ENCODE data around the gene ZFR2.
"Not testable (repeated sequence)": the region's sequence is repeated elsewhere in the genome, so short reads cannot be mapped to it uniquely, and the experiment has no call there.

Gene ZFR2

DNA sequence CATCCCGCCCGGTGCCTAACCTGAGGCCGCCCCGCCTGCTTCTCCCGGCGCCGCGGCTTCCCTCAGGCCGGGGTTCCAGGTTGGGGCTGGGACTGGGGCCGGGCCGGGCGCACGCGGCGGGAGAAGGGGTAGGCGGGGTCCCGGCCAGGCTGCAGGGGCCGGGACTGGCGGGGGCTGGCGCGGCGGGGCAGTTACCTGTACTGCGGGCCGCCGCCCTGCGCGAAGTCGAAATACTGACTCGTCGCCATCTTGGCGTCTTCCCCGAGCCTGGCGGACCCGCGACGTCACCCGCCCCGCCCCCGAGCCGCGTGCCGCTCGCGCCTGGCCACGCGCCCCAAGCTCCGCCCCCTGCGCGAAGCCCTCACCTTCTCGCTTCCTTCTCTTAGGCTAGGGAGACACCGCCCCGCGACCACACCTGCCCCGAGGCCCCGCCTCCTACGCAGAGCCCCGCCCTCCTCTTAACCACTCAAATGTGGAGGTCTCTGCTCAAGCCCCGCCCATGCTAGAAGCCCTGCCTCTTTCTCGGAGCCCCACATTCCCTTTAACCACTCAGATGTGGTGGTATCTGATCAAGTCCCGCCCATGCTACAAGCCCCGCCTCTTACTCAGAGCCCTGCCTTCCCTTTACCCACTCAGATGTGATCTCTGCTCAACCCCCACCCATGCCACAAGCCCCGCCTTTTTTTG, at the start of gene ZFR2:
Gene ZFR2, minus strand, starts transcription at position 269 of the 687 bp plus-strand sequence. Its CDS starts 21 bp downstream, at position 248.
- in situ Hi-C loops (cut with HindIII; ENCODE audit: low pct_ligation_motif_present, low pct_unique_long_range_greater_than_20kb, low sequenced_read_pairs): no loop called here
- no peak for DNase-seq

DNA sequence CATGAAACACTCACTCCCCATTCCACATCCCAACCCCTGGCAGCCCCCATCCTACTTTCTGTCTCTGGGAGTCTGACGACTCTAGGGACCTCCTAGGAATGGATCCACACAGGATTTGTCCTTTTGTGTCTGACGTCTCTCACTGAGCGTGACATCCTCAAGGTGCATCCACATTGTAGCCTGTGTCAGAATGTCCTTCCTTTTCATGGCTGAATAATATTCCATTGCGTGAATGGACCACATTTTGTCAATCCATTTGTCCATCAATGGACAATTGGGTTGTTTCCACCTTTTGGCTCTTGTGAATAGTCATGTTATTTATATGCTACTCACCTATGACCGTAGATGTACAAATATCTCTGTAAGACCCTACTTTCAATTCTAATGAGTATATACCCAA, 47.2 kb upstream of the ZFR2 start:
- no peak for DNase-seq
- in situ Hi-C loops (cut with HindIII; ENCODE audit: low pct_ligation_motif_present, low pct_unique_long_range_greater_than_20kb, low sequenced_read_pairs): no loop called here

DNA sequence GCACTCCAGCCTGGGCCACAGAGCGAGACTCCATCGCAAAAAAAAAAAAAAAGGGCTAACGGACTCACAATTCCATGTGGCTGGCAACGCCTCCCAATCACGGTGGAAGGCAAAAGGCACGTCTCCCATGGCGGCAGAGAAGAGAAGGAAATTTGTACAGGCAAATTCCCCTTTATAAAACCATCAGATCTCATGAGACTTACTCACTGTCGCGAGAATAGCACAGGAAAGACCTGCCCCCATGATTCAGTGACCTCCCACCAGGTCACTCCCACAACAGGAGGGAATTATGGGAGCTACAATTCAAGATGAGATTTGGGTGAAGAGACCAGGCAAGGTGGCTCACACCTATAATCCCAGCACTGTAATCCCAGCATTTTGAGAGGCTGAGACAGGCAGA, 45.4 kb upstream of the ZFR2 start:
- no peak for DNase-seq
- in situ Hi-C loops (cut with HindIII; ENCODE audit: low pct_ligation_motif_present, low pct_unique_long_range_greater_than_20kb, low sequenced_read_pairs): no loop called here

DNA sequence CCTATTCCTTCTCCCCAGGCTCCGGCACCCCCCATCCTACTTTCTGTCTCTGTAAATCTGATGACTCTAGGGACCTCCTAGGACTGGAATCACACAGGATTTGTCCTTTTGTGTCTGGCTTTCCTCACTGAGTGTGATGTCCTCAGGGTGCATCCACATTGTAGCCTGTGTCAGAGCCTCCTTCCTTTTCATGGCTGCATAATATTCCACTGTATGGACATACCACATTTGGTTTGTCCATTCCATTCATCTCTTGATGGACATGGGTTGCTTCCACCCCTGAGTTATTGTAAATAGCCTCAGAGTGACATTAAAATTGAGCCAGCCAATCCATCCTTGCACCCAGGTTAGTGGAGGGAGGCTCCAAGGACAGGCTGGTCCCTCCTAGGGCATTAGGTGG, 41.3 kb upstream of the ZFR2 start:
- no peak for DNase-seq
- in situ Hi-C loops (cut with HindIII; ENCODE audit: low pct_ligation_motif_present, low pct_unique_long_range_greater_than_20kb, low sequenced_read_pairs): no loop called here

DNA sequence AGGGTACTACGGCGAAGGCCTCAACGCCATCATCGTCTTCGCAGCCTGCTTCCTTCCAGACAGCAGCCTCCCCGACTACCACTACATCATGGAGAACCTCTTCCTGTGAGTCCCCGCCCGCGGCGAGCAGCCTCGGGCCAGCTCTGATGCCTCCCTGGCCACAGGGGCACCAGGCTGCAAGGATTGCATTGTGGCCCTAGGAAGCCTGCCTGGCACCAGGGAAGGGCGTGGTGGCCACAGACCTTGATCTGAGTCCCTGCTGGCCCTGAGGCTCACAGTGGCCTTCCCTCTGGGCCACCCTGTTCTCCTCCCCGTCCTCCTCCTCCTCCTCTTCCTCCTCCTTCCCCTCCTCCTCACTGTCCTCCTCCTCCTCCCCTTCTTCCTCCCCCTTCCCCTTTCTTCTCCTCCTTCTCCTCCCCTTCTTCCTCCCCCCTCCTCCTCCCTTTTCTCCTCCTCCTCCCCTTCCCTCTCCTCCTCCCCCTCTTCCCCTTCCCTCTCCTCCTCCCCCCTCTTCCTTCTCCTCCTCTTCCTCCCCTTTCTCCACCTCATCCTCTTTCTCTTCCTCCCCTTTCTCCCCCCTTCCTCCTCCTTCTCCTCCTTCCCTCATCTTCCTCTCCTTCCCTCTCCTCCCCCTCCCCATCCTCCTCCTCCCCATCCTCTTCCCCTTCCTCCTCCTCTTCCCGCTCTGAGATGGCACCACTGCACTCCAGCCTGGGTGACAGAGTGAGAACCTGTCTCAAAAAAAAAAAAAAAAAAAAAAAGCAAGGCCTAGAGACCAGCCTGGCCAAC, 39.6 kb upstream of the ZFR2 start:
- no peak for DNase-seq
- in situ Hi-C loops (cut with HindIII; ENCODE audit: low pct_ligation_motif_present, low pct_unique_long_range_greater_than_20kb, low sequenced_read_pairs): no loop called here

DNA sequence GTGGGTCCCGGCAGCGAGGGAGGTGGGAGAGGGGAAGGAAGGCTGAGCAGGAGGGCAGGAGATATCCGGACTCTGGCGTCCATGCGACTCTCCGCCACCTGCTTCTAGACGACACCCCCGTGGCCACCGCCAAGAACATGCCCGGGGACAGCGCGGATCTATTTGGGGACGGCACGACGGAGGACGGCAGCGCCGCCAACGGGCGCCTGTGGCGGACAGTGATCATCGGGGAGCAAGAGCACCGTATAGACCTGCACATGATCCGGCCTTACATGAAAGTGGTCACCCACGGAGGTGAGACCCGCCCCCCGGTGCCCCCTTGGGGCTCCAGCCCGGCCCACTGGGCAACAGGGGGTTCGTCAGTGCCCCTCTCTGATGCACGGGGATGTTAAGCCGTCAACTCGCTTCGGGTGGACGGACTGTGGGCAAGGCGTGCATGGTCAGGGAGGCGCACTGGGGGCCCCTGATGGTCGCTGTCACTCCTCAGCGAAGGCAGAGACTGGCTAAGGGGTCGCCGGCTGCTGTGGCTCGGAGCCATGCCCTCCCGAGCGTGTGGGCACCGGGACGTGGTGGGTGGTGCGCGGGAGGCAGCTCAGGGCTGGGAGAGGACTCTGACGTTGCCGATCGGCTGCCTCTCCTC, 38.9 kb upstream of the ZFR2 start:
- DNase-seq: no peak
- in situ Hi-C loops (cut with HindIII; ENCODE audit: low pct_ligation_motif_present, low pct_unique_long_range_greater_than_20kb, low sequenced_read_pairs): no loop called here

DNA sequence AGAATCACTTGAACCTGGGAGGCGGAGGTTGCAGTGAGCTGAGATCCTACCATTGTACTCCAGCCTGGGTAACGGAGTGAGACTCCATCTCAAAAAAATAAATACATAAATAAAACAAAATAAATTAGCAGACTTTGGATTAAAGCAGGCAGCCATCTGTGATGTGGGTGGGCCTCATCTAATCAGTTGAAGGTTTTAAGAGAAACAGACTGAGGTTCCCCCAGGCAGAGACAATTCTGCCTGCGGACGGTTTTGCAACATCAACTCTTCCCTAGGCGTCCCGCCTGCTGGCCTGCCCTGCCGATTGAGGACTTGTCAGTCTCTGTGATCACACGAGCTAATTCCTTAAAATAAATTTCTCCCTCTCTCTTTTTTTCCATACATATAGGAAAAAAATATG, 35.4 kb upstream of the ZFR2 start:
- DNase-seq: no peak

DNA sequence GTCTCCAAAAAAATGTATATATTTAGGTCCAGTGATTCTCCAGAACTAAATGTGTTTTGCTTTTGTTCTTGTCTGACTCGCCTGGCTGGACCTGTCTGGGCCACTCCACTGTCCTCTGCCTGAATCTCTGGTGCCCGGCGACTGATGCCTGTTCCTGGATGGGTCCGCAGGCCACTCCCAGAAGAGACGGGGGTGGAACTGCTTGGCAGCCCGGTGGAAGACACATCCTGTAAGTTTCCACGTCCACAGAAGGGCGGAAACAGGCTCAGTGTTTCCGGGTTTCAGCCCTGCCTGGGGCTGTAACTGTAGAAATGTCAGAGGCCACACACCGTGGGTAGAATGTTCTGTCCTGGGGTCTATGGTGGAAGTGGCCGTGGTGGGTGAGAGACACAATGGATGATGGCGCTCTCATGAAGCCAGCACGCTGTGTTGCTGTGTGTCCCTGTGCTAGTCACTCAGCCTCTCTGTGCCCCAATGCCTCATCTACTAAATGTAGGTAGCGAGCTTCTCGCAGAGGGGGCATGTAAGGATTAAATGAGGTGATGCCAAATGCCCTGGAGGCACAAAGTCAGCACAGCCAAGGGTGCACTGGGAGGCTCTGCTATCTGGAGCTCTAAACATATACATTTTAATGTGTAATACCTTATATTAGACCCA, 33.6 kb upstream of the ZFR2 start:
- in situ Hi-C loops (cut with HindIII; ENCODE audit: low pct_ligation_motif_present, low pct_unique_long_range_greater_than_20kb, low sequenced_read_pairs): no loop called here
- DNase-seq: no peak

More for the DNA sequence above, 35.4 kb upstream of the ZFR2 start:
- in situ Hi-C loops (cut with HindIII; ENCODE audit: low pct_ligation_motif_present, low pct_unique_long_range_greater_than_20kb, low sequenced_read_pairs): no loop called here

DNA sequence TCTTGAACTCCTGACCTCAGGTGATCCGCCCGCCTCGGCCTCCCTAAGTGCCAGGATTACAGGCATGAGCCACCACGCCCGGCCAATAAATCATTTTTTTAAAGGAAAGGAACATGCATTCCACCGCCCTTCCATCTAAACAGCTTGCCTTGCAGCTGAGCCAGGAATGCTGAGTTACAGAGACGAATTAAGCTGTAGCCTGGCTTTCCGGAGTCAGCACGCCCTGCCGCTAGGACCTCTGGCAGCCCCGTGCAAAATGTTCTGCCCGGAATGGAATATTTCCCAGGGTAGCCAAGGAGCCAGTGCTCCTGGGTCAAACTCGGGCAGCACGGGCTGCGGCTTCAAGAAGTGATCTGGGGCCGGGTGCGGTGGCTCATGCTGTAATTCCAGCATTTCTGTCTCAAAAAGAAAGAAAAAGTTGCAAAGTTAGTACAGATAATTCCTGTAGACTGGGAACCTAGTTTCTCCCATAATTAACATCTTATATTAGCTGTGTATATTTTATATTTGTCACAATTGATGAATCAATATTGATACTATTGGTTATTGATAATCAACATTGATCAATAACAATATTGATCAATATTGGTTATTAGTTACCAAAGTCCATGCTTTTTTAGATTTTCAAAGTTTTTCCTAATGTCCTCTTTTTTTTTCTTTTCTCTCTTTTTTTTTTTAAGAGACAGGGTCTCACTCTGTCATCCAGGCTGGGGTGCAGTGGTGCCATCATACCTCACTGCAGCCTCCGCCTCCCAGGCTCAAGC, 30.9 kb upstream of the ZFR2 start:
- no peak for DNase-seq
- in situ Hi-C loops (cut with HindIII; ENCODE audit: low pct_ligation_motif_present, low pct_unique_long_range_greater_than_20kb, low sequenced_read_pairs): no loop called here

DNA sequence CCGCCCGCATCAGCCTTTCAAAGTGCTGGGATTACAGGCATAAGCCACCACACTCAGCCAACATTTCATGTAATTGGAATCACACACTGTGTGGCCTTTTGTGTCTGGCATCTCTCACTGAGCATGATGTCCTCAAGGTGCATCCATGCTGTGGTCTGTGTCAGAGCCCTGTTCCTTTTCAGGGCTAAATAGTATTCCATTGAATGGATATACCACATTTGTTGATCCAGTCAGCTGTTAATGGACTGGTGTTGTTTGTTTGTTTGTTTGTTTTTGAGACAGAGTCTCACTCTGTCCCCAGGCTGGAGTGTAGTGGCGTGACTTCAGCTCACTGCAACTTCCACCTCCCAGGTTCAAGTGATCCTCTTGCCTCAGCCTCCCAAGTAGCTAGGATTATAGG, 29.6 kb upstream of the ZFR2 start:
- in situ Hi-C loops (cut with HindIII; ENCODE audit: low pct_ligation_motif_present, low pct_unique_long_range_greater_than_20kb, low sequenced_read_pairs): no loop called here
- no peak for DNase-seq

DNA sequence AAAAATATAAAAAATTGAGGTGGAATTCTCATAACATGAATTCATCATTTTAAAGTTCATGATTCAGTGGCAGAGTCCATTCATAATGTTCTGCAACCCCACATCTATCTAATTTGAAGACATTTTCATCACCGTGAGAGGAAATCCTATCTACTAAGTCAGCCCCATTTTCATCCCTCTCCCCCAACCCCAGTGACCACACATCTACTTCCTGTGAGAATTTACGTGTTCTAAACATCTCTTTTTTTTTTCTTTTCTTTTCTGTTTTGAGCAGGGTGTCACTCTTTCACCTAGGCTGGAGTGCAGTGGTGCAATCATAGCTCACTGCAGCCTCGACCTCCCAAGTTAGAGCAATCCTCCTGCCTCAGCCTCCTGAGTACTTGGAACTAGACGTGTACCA, 29.1 kb upstream of the ZFR2 start:
- in situ Hi-C loops (cut with HindIII; ENCODE audit: low pct_ligation_motif_present, low pct_unique_long_range_greater_than_20kb, low sequenced_read_pairs): no loop called here
- no peak for DNase-seq

DNA sequence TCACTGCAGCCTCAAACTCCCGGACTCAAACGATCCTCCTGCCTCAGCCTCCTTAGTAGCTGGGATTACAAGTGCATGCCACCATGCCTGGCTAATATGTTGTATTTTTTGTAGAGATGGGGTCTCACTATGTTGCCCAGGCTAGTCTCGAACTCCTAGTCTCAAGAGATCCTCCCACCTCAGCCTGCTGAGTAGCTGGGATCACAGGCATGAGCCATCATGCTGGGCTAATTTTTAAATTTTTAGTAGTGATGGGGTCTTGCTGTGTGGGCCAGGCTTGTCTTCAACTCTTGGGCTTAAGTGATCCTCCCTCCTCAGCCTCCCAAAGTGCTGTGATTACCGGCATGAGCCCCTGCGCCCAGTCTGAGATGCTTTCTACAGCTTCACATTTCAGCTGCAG, 26.9 kb upstream of the ZFR2 start:
- in situ Hi-C loops (cut with HindIII; ENCODE audit: low pct_ligation_motif_present, low pct_unique_long_range_greater_than_20kb, low sequenced_read_pairs): no loop called here
- DNase-seq: no peak

DNA sequence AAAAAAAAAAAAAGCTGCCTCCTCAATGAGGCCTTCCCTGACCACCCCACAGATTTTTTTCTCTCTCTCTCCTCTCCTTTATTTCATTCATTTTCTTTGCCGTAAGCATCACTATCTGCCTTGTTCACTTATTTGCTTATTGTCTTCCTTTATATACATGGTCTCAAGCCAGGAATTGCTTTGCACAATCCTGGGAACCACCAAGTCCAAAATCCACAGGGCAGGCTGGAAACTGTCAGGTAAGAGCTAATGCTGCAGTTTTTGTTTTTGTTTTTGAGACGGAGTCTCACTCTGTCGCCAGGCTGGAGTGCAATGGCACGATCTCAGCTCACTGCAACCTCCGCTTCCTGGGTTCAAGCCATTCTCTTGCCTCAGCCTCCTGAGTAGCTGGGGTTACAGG, 26.1 kb upstream of the ZFR2 start:
- DNase-seq; in situ Hi-C loops (cut with HindIII; ENCODE audit: low pct_ligation_motif_present, low pct_unique_long_range_greater_than_20kb, low sequenced_read_pairs): not testable (repeated sequence)

DNA sequence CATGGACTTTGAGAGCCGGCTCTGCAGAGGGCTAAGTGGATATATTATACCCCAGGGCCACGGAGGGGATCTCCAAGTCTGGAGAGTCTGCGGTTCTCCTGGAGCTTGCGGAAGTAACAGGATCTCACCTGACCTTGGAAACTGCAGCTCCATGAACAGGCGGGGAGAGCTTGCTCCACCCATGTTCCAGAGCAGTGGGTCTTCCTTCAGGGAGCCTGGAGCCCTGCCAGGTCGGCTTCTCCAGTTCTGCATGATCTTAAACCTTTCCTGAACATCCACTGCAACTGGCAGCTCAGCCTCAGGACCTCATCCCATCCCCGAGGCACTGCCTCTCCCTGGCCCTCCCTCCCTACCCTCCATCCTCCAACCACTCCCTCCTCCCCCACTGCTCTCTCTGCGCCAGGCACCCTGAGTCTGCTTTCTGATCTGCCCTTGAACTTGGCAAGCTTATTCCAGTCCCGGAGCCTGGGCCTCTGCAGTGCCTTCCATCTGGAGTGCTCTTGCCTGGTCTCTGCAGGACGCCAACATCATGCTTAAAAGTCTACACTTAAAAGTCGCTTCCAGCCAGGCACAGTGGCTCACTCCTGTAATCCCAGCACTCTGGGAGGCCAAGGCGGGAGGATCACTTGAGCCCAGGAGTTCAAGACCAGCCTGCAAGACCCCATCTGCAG, 24.8 kb upstream of the ZFR2 start:
- DNase-seq: no peak
- in situ Hi-C loops (cut with HindIII; ENCODE audit: low pct_ligation_motif_present, low pct_unique_long_range_greater_than_20kb, low sequenced_read_pairs): no loop called here

DNA sequence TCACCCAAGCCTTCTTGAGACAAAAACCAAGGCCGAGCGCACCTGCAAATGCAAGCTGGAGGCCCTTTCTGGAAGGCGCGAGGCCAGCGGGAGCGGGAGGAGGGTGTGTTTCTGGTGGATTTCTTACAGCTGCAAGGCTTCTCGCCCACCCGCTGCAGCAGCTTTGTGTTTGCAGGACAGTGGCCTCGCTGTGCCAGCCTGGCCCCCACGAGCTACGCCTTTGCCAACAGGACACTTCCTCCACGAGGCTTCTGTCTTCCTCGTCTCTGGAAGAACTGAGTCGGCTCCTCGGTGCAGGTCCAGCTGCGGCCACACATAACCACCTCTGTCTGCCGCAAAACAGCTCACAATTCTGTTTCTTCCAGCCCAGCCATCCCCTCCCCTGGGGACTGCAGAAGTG, 21.8 kb upstream of the ZFR2 start:
- no peak for DNase-seq
- in situ Hi-C loops (cut with HindIII; ENCODE audit: low pct_ligation_motif_present, low pct_unique_long_range_greater_than_20kb, low sequenced_read_pairs): no loop called here

DNA sequence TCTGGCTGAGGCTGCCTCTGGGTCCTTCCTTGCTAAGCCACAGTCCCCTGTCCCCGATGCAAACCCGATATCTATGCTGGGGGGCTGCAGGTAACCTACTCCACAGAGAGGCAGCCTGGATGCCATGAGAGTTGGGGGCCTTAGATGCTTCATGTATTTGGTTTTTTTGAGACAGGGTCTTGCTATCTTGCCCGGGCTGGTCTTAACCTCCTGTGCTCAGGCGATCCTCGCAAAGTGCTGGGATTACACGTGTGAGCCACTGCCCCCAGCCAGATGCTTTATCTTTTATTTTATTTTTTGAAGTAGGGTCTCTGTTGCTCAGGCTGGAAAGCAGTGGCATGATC, 13.2 kb upstream of the ZFR2 start:
- no peak for DNase-seq
- in situ Hi-C loops (cut with HindIII; ENCODE audit: low pct_ligation_motif_present, low pct_unique_long_range_greater_than_20kb, low sequenced_read_pairs): no loop called here

DNA sequence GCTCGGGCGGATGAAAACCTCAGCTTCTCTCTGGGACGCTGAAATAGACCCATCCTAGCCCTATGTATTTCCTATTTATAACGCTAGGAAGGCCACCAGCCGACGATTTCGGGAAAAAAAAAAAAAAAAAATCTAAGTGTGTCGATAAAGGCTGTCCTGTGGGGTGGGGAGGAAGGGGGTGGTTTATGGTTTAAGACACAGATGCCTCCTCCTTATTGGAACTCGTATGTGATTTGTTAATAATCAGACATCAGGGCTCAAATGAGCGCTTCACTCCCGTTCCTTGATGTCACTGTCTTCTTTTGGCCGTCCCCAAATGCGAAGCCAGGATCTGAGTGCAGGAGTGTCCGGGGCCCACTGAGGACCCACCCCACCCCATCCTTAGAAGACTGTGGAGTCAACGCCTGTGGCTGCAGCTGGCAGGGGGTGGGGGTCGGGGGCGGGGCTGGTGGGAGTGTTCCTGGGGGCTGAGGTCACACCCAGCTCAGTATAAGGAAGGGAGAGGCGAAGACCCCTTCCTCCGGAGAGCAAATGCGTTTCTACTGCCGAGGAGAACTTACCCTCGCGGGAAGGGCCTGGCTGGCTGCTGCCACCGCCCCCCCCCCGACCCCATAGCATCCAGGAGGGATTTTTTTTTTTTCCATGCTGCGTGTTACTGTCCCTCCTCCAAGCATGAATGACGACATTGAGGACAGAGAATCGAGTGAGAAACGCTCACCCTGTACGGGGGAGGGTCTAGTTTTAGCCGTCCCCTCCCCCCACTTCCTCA, 12.6 kb upstream of the ZFR2 start:
- DNase-seq: no peak
- in situ Hi-C loops (cut with HindIII; ENCODE audit: low pct_ligation_motif_present, low pct_unique_long_range_greater_than_20kb, low sequenced_read_pairs): no loop called here

Data from ACHN (cell line).